ENCODE data around the gene ST6GALNAC6.
"Not testable (repeated sequence)": the region's sequence is repeated elsewhere in the genome, so short reads cannot be mapped to it uniquely, and the experiment has no call there.

Gene ST6GALNAC6

GRCh38 chr9:127841087-127841835, 58.1 kb downstream of the ST6GALNAC6 start:
- no peak for DNase-seq (ENCODE audit: low read depth in 1 of 2, low spot score in 1 of 2)

- DNase-seq (ENCODE audit: low read depth in 1 of 2, low spot score in 1 of 2): no peak
Measured at GRCh38 chr9:127838375-127839078, 60.9 kb downstream of the ST6GALNAC6 start.

GRCh38 chr9:127837346-127837745, 62.1 kb downstream of the ST6GALNAC6 start:
- no peak for DNase-seq (ENCODE audit: low read depth in 1 of 2, low spot score in 1 of 2)

GRCh38 chr9:127836561-127836960, 62.8 kb downstream of the ST6GALNAC6 start:
- not testable (repeated sequence) for DNase-seq (ENCODE audit: low read depth in 1 of 2, low spot score in 1 of 2)

- DNase-seq (ENCODE audit: low read depth in 1 of 2, low spot score in 1 of 2): no peak
Measured at GRCh38 chr9:127835991-127836516, 63.3 kb downstream of the ST6GALNAC6 start.

Measured in activated T-helper 1 cell treated with anti-CD3 and anti-CD28 coated beads, Interleukin-2, amount 50 U/mL, for 16 hours (primary cell).